Measurements from ENCODE around the gene PRKAR1B. TPM values are rescaled to one million over a fixed set of nuclear protein-coding genes. Genes with fewer than 3 reads are reported as not detected.

Gene PRKAR1B
- total RNA-seq, 2 experiments from 2014 or later: 28.0 to 28.2 TPM

GRCh38 chr7:635227-635626 is 91.9 kb downstream of the PRKAR1B start:
- no peak for DNase-seq
- intact Hi-C loops (cut with micrococcal nuclease): loop anchor here (5.0 kb wide), 1 partner anchor 303 kb away; no protein-coding TSS in a partner anchor
- no peak overlapping the region for H3K27ac Mint-ChIP-seq
- no peaks in the 10 kb centered on the region for H3K27me3 Mint-ChIP-seq
- POLR2A ChIA-PET: no interaction called here
- no peaks in the 10 kb centered on the region for H3K36me3 Mint-ChIP-seq
- peaks cover 8% of the 10 kb centered on the region for H3K4me1 Mint-ChIP-seq (ENCODE audit: low read depth)
- H3K9me3 Mint-ChIP-seq: no peaks in the 10 kb centered on the region
- no peak overlapping the region for H3K4me3 Mint-ChIP-seq
- CTCF ChIA-PET: interaction anchor here (0.7 kb wide), 1 partner anchor 14 kb away, joined by 3 read pairs; no protein-coding TSS in a partner anchor

GRCh38 chr7:633381-634018 is 93.6 kb downstream of the PRKAR1B start:
- Mint-ChIP-seq H3K4me1 (ENCODE audit: low read depth) (peaks cover 2% of the 10 kb centered on the region), H3K27ac (no peak overlapping the region), H3K36me3 (no peaks in the 10 kb centered on the region), H3K27me3 (no peaks in the 10 kb centered on the region), H3K4me3 (no peak overlapping the region), H3K9me3 (no peaks in the 10 kb centered on the region)
- CTCF ChIA-PET: no interaction called here
- intact Hi-C loops (cut with micrococcal nuclease): no loop called here
- no peak for DNase-seq
- POLR2A ChIA-PET: no interaction called here

GRCh38 chr7:632831-633210 is 94.3 kb downstream of the PRKAR1B start:
- Mint-ChIP-seq H3K9me3 (no peaks in the 10 kb centered on the region), H3K27ac (no peak overlapping the region), H3K4me3 (no peak overlapping the region), H3K36me3 (no peaks in the 10 kb centered on the region), H3K27me3 (no peaks in the 10 kb centered on the region), H3K4me1 (ENCODE audit: low read depth) (peaks cover 2% of the 10 kb centered on the region)
- DNase-seq: no peak
- ChIA-PET POLR2A (no interaction called here), CTCF (interaction anchor here (1.3 kb wide), 1 partner anchor 8 kb away, joined by 4 read pairs; no protein-coding TSS in a partner anchor)
- intact Hi-C loops (cut with micrococcal nuclease): no loop called here

GRCh38 chr7:631964-632830 is 94.9 kb downstream of the PRKAR1B start:
- Mint-ChIP-seq H3K27me3 (no peaks in the 10 kb centered on the region), H3K36me3 (no peaks in the 10 kb centered on the region), H3K9me3 (no peaks in the 10 kb centered on the region), H3K4me1 (ENCODE audit: low read depth) (peaks cover 2% of the 10 kb centered on the region), H3K4me3 (no peak overlapping the region), H3K27ac (no peak overlapping the region)
- ChIA-PET CTCF (interaction anchor here (1.3 kb wide), 1 partner anchor 9 kb away, joined by 4 read pairs; no protein-coding TSS in a partner anchor), POLR2A (no interaction called here)
- intact Hi-C loops (cut with micrococcal nuclease): no loop called here
- no peak for DNase-seq

- Mint-ChIP-seq H3K27ac (no peak overlapping the region), H3K27me3 (no peaks in the 10 kb centered on the region), H3K36me3 (no peaks in the 10 kb centered on the region), H3K4me1 (ENCODE audit: low read depth) (peaks cover under 1% of the 10 kb centered on the region), H3K4me3 (no peak overlapping the region), H3K9me3 (no peaks in the 10 kb centered on the region)
- CTCF ChIA-PET: no interaction called here
- POLR2A ChIA-PET: interaction anchor here (0.9 kb wide), 1 partner anchor 27 kb away, joined by 4 read pairs; no protein-coding TSS in a partner anchor
- intact Hi-C loops (cut with micrococcal nuclease): no loop called here
- DNase-seq: no peak
Measured at GRCh38 chr7:631291-631711, 95.8 kb downstream of the PRKAR1B start.

GRCh38 chr7:630539-630938 is 96.5 kb downstream of the PRKAR1B start:
- H3K27me3 Mint-ChIP-seq: no peaks in the 10 kb centered on the region
- H3K27ac Mint-ChIP-seq: no peak overlapping the region
- H3K9me3 Mint-ChIP-seq: peaks cover 3% of the 10 kb centered on the region
- CTCF ChIA-PET: no interaction called here
- H3K36me3 Mint-ChIP-seq: peaks cover 2% of the 10 kb centered on the region
- no peak for DNase-seq
- intact Hi-C loops (cut with micrococcal nuclease): no loop called here
- H3K4me3 Mint-ChIP-seq: no peak overlapping the region
- POLR2A ChIA-PET: interaction anchor here (0.9 kb wide), 1 partner anchor 26 kb away, joined by 4 read pairs; no protein-coding TSS in a partner anchor
- H3K4me1 Mint-ChIP-seq (ENCODE audit: low read depth): no peaks in the 10 kb centered on the region

GRCh38 chr7:630111-630511 is 97.0 kb downstream of the PRKAR1B start:
- Mint-ChIP-seq H3K4me3 (no peak overlapping the region), H3K9me3 (peaks cover 6% of the 10 kb centered on the region), H3K36me3 (peaks cover 5% of the 10 kb centered on the region), H3K27ac (no peak overlapping the region), H3K4me1 (ENCODE audit: low read depth) (no peaks in the 10 kb centered on the region), H3K27me3 (no peaks in the 10 kb centered on the region)
- ChIA-PET POLR2A (no interaction called here), CTCF (no interaction called here)
- intact Hi-C loops (cut with micrococcal nuclease): no loop called here
- DNase-seq: no peak

GRCh38 chr7:628826-629225 is 98.3 kb downstream of the PRKAR1B start:
- POLR2A ChIA-PET: no interaction called here
- intact Hi-C loops (cut with micrococcal nuclease): no loop called here
- Mint-ChIP-seq H3K4me3 (no peak overlapping the region), H3K27ac (no peak overlapping the region), H3K36me3 (peaks cover 12% of the 10 kb centered on the region), H3K27me3 (no peaks in the 10 kb centered on the region), H3K9me3 (peaks cover 14% of the 10 kb centered on the region), H3K4me1 (ENCODE audit: low read depth) (no peaks in the 10 kb centered on the region)
- DNase-seq: no peak
- CTCF ChIA-PET: no interaction called here

GRCh38 chr7:628402-628763 is 98.7 kb downstream of the PRKAR1B start:
- DNase-seq: no peak
- Mint-ChIP-seq H3K27me3 (no peaks in the 10 kb centered on the region), H3K9me3 (peaks cover 17% of the 10 kb centered on the region), H3K36me3 (peaks cover 14% of the 10 kb centered on the region), H3K27ac (no peak overlapping the region), H3K4me3 (no peak overlapping the region), H3K4me1 (ENCODE audit: low read depth) (no peaks in the 10 kb centered on the region)
- CTCF ChIA-PET: no interaction called here
- POLR2A ChIA-PET: no interaction called here
- intact Hi-C loops (cut with micrococcal nuclease): no loop called here

- no peak for DNase-seq
- intact Hi-C loops (cut with micrococcal nuclease): no loop called here
- H3K36me3 Mint-ChIP-seq: peaks cover 19% of the 10 kb centered on the region
- H3K9me3 Mint-ChIP-seq: peaks cover 18% of the 10 kb centered on the region
- H3K27me3 Mint-ChIP-seq: no peaks in the 10 kb centered on the region
- no peak overlapping the region for H3K27ac Mint-ChIP-seq
- H3K4me1 Mint-ChIP-seq (ENCODE audit: low read depth): no peaks in the 10 kb centered on the region
- POLR2A ChIA-PET: no interaction called here
- H3K4me3 Mint-ChIP-seq: no peak overlapping the region
- CTCF ChIA-PET: no interaction called here
Measured at GRCh38 chr7:627661-628401, 99.2 kb downstream of the PRKAR1B start.

GRCh38 chr7:625376-625971 is 101.6 kb downstream of the PRKAR1B start:
- no peak overlapping the region for H3K27ac Mint-ChIP-seq
- H3K27me3 Mint-ChIP-seq: no peaks in the 10 kb centered on the region
- POLR2A ChIA-PET: no interaction called here
- H3K9me3 Mint-ChIP-seq: peaks cover 39% of the 10 kb centered on the region
- DNase-seq: no peak
- no peak overlapping the region for H3K4me3 Mint-ChIP-seq
- peaks cover 40% of the 10 kb centered on the region for H3K36me3 Mint-ChIP-seq
- CTCF ChIA-PET: no interaction called here
- intact Hi-C loops (cut with micrococcal nuclease): no loop called here
- H3K4me1 Mint-ChIP-seq (ENCODE audit: low read depth): peaks cover 6% of the 10 kb centered on the region

GRCh38 chr7:623464-623863 is 103.6 kb downstream of the PRKAR1B start:
- intact Hi-C loops (cut with micrococcal nuclease): no loop called here
- peaks cover 26% of the 10 kb centered on the region for H3K4me1 Mint-ChIP-seq (ENCODE audit: low read depth)
- H3K27me3 Mint-ChIP-seq: no peaks in the 10 kb centered on the region
- ChIA-PET CTCF (no interaction called here), POLR2A (no interaction called here)
- no peak overlapping the region for H3K4me3 Mint-ChIP-seq
- peaks cover 47% of the 10 kb centered on the region for H3K9me3 Mint-ChIP-seq
- DNase-seq: no peak
- H3K27ac Mint-ChIP-seq: no peak overlapping the region
- peaks cover 49% of the 10 kb centered on the region for H3K36me3 Mint-ChIP-seq
